HEK293 (cell line): ENCODE results near the gene RNASEH2B.

ENCODE experiments used
- CTCF ChIA-PET: fragments of 350-600 bp; formaldehyde crosslinking; extraction: SDS; loops from one replicate; lab custom pipeline; 2021; ENCODE audit warnings: antibody characterized with exemption; lab: Yijun Ruan, JAX
- POLR2A ChIA-PET: fragments of 300-600 bp; formaldehyde crosslinking; extraction: SDS; loops from one replicate; lab custom pipeline; 2020; ENCODE audit warnings: antibody characterized with exemption, inconsistent platforms; lab: Yijun Ruan, JAX
- H3K27ac ChIP-seq: fragments of 200-500 bp; sonication (Bioruptor generic); 2 replicates; pipeline ENCODE4 v1.5.1; 2014; ENCODE audit warnings: low read depth, low read length, control low read depth, inconsistent platforms; ENCODE audit errors: extremely low read depth
- H3K36me3 ChIP-seq, 2 experiments: fragments of 200-500 bp in 1 of 2; sonication (Bioruptor generic) in 1 of 2; 1 replicate in 1 of 2; 2 replicates in 1 of 2; pipeline ENCODE4 v1.5.1; 2014 to 2017; ENCODE audit warnings: inconsistent platforms in 2 of 2, low read length in 2 of 2; ENCODE audit not compliant: control insufficient read depth in 2 of 2, insufficient read depth in 1 of 2
- H3K4me1 ChIP-seq: fragments of 200-500 bp; sonication (Bioruptor generic); 2 replicates; pipeline ENCODE4 v1.5.1; 2014; ENCODE audit warnings: mild to moderate bottlenecking, low read length, inconsistent platforms; ENCODE audit not compliant: control insufficient read depth, insufficient read depth
- H3K4me3 ChIP-seq: 2 replicates; pipeline ENCODE4 v1.5.1; 2011; ENCODE audit warnings: low read depth, mild to moderate bottlenecking, control low read depth, low read length, moderate library complexity
- H3K9me3 ChIP-seq: fragments of 200-500 bp; sonication (Bioruptor generic); 2 replicates; pipeline ENCODE4 v1.5.1; 2014; ENCODE audit warnings: low read depth, low read length, inconsistent platforms; ENCODE audit not compliant: control insufficient read depth, insufficient read depth
- GLIS2 ChIP-seq: fragments of 450-650 bp; formaldehyde crosslinking; IDR thresholded peaks from 2 replicates; pipeline ENCODE4 v1.5.1; 2016; ENCODE audit warnings: missing biosample characterization, missing genetic modification characterization
- KLF10 ChIP-seq: fragments of 450-650 bp; IDR thresholded peaks from 2 replicates; pipeline ENCODE4 v1.5.1; 2018; ENCODE audit warnings: missing biosample characterization, mild to moderate bottlenecking, missing genetic modification characterization
- KLF17 ChIP-seq: fragments of 450-650 bp; formaldehyde crosslinking; IDR thresholded peaks from 2 replicates; pipeline ENCODE4 v1.5.1; 2016; ENCODE audit warnings: missing biosample characterization, missing genetic modification characterization
- REPIN1 ChIP-seq: fragments of 450-650 bp; formaldehyde crosslinking; IDR thresholded peaks from 2 replicates; pipeline ENCODE4 v1.5.1; 2017; ENCODE audit warnings: missing biosample characterization, missing genetic modification characterization, low read depth
- SP2 ChIP-seq: fragments of 450-650 bp; formaldehyde crosslinking; IDR thresholded peaks from 2 replicates; pipeline ENCODE4 v1.5.1; 2016; ENCODE audit warnings: missing biosample characterization, missing genetic modification characterization
- ZBTB48 ChIP-seq: fragments of 450-650 bp; formaldehyde crosslinking; IDR thresholded peaks from 2 replicates; pipeline ENCODE4 v1.5.1; 2016; ENCODE audit warnings: missing biosample characterization, missing genetic modification characterization
- ZBTB49 ChIP-seq: fragments of 450-650 bp; formaldehyde crosslinking; IDR thresholded peaks from 2 replicates; pipeline ENCODE4 v1.5.1; 2016; ENCODE audit warnings: missing biosample characterization, missing genetic modification characterization, low read depth
- ZBTB8A ChIP-seq: fragments of 450-650 bp; formaldehyde crosslinking; IDR thresholded peaks from 2 replicates; pipeline ENCODE4 v1.5.1; 2016; ENCODE audit warnings: missing biosample characterization, missing genetic modification characterization
- ZEB2 ChIP-seq: fragments of 450-650 bp; formaldehyde crosslinking; IDR thresholded peaks from 2 replicates; pipeline ENCODE4 v1.5.1; 2016; ENCODE audit warnings: missing biosample characterization, missing genetic modification characterization
- ZFHX2 ChIP-seq: fragments of 450-650 bp; formaldehyde crosslinking; conservative IDR thresholded peaks from 2 replicates; pipeline ENCODE4 v1.5.1; 2016; ENCODE audit warnings: missing biosample characterization, missing genetic modification characterization
- ZNF2 ChIP-seq: fragments of 450-650 bp; formaldehyde crosslinking; IDR thresholded peaks from 2 replicates; pipeline ENCODE4 v1.5.1; 2016; ENCODE audit warnings: missing biosample characterization, missing genetic modification characterization
- ZNF24 ChIP-seq: fragments of 450-650 bp; formaldehyde crosslinking; IDR thresholded peaks from 2 replicates; pipeline ENCODE4 v1.5.1; 2016; ENCODE audit warnings: missing biosample characterization, missing genetic modification characterization
- ZNF248 ChIP-seq: fragments of 450-650 bp; formaldehyde crosslinking; IDR thresholded peaks from 2 replicates; pipeline ENCODE4 v1.5.1; 2017; ENCODE audit warnings: missing biosample characterization, missing genetic modification characterization
- ZNF394 ChIP-seq: fragments of 450-650 bp; formaldehyde crosslinking; IDR thresholded peaks from 2 replicates; pipeline ENCODE4 v1.5.1; 2016; ENCODE audit warnings: missing biosample characterization, missing genetic modification characterization, mild to moderate bottlenecking, moderate library complexity, borderline replicate concordance
- ZNF423 ChIP-seq: fragments of 450-650 bp; formaldehyde crosslinking; IDR thresholded peaks from 2 replicates; pipeline ENCODE4 v1.5.1; 2016; ENCODE audit warnings: missing biosample characterization, missing genetic modification characterization
- ZNF426 ChIP-seq: fragments of 450-650 bp; formaldehyde crosslinking; IDR thresholded peaks from 2 replicates; pipeline ENCODE4 v1.5.1; 2017; ENCODE audit warnings: missing biosample characterization, missing genetic modification characterization, mild to moderate bottlenecking, inconsistent platforms, moderate library complexity
- ZNF501 ChIP-seq: fragments of 450-650 bp; formaldehyde crosslinking; IDR thresholded peaks from 2 replicates; pipeline ENCODE4 v1.5.1; 2016; ENCODE audit warnings: missing biosample characterization, missing genetic modification characterization
- ZNF837 ChIP-seq: fragments of 450-650 bp; formaldehyde crosslinking; IDR thresholded peaks from 2 replicates; pipeline ENCODE4 v1.5.1; 2016; ENCODE audit warnings: missing biosample characterization, missing genetic modification characterization
- ZNF843 ChIP-seq: fragments of 450-650 bp; formaldehyde crosslinking; IDR thresholded peaks from 2 replicates; pipeline ENCODE4 v1.5.1; 2016; ENCODE audit warnings: missing biosample characterization, missing genetic modification characterization
- TF ChIP-seq, protein P1 (sequence below): fragments of 450-650 bp; formaldehyde crosslinking; IDR thresholded peaks from 2 replicates; pipeline ENCODE4 v1.5.1; 2016; ENCODE audit warnings: missing biosample characterization, missing genetic modification characterization
- TF ChIP-seq, protein P2 (sequence below): fragments of 450-650 bp; formaldehyde crosslinking; IDR thresholded peaks from 2 replicates; pipeline ENCODE4 v1.5.1; 2016; ENCODE audit warnings: missing biosample characterization, missing genetic modification characterization
- TF ChIP-seq, protein P3 (sequence below): fragments of 450-650 bp; formaldehyde crosslinking; IDR thresholded peaks from 2 replicates; pipeline ENCODE4 v1.5.1; 2016; ENCODE audit warnings: missing biosample characterization, missing genetic modification characterization
- TF ChIP-seq, protein P4 (sequence below): fragments of 450-650 bp; formaldehyde crosslinking; IDR thresholded peaks from 2 replicates; pipeline ENCODE4 v1.5.1; 2016; ENCODE audit warnings: missing biosample characterization, missing genetic modification characterization

Gene RNASEH2B

DNA sequence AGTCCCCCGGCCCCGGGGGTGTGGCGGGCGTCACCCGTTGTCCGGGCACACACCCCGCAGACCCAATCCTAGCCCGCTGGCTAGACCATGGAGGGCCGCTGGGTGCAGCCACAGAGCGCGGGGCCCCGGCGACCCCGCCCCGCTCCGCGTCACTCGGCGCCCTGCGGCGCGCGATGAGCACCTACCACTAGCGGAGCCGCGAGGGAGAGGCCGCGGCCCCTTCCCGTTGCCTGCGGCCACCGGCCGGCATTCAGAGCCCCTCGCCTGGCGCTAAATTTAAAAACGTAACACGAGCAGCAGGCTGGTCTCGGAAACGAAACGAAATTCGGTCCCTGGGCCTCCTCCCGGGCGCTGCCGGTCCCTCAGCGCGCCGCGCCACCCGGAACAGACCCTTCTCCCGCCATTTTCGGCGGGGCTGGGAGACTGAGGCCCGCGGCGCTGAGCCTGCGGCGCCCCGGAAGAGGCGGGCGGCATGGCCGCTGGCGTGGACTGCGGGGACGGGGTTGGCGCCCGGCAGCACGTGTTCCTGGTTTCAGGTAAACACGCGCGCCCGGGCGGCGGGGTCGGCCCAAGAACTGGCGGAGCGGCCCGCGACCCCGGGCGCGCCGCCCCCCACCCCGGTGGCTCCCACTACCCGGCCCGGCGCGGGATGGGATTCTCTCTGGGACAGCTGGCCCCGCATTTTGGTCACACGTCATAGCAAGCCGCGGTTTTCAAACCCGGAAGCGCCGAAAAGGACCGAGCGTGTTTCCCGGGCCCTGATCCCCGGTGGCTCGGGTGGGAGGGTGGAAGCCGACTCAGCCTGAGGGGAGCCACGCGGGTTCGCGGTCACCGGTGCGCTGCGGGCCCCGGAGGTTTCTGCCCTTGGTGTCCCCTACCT is at the start of gene RNASEH2B:
Gene RNASEH2B, plus strand, starts transcription at position 187 of the 880 bp plus-strand sequence. Its CDS starts 286 bp downstream, at position 473.
- no peaks in the 10 kb centered on the region for H3K9me3 ChIP-seq
- peak within 1 kb of the TSS; percentile 93 for H3K27ac ChIP-seq
- CTCF ChIA-PET, result interaction anchor here (0.7 kb wide), 1 partner anchor 219 kb away, joined by 3 read pairs; no protein-coding TSS in a partner anchor
- POLR2A ChIA-PET, result interaction anchor here (0.7 to 1.2 kb wide), 3 partner anchors 15 to 20 kb away, joined by 3 to 4 read pairs (median 3); no protein-coding TSS in a partner anchor
- peak within 1 kb of the TSS; percentile 67 for H3K4me3 ChIP-seq
- H3K36me3 ChIP-seq, result no peaks in the 10 kb centered on the region
- peaks cover 4% of the 10 kb centered on the region; the same call in 1 of the 2 replicates for H3K4me1 ChIP-seq
- TF ChIP-seq ZBTB48 (peak; percentile 82), ZNF394 (peak; percentile 68), SP2 (peak; percentile 47; the same call in 1 of the 2 replicates), KLF17 (tag by site-specific recombination) (0 out of 2 replicates have a peak, but pooled peaks have one; percentile 35), ZNF843 (tag by site-specific recombination) (no peak), ZNF501 (tag by site-specific recombination) (peak; percentile 64; the same call in 1 of the 2 replicates), ZNF2 (tag by site-specific recombination) (0 out of 2 replicates have a peak, but pooled peaks have one; percentile 17), ZEB2 (tag by site-specific recombination) (peak; percentile 69), ZBTB49 (no peak), KLF10 (peak; percentile 73; the same call in 1 of the 2 replicates), ZNF423 (peak; percentile 93), ZNF248 (tag by site-specific recombination) (no peak), ZBTB8A (tag by site-specific recombination) (peak; percentile 96), GLIS2 (tag by site-specific recombination) (peak; percentile 87), REPIN1 (tag by site-specific recombination) (no peak), ZNF426 (tag by site-specific recombination) (no peak), ZNF837 (tag by site-specific recombination) (no peak), ZNF24 (tag by site-specific recombination) (peak; percentile 51; the same call in 1 of the 2 replicates), ZFHX2 (tag by site-specific recombination) (no peak)
- TF ChIP-seq, protein P1, sequence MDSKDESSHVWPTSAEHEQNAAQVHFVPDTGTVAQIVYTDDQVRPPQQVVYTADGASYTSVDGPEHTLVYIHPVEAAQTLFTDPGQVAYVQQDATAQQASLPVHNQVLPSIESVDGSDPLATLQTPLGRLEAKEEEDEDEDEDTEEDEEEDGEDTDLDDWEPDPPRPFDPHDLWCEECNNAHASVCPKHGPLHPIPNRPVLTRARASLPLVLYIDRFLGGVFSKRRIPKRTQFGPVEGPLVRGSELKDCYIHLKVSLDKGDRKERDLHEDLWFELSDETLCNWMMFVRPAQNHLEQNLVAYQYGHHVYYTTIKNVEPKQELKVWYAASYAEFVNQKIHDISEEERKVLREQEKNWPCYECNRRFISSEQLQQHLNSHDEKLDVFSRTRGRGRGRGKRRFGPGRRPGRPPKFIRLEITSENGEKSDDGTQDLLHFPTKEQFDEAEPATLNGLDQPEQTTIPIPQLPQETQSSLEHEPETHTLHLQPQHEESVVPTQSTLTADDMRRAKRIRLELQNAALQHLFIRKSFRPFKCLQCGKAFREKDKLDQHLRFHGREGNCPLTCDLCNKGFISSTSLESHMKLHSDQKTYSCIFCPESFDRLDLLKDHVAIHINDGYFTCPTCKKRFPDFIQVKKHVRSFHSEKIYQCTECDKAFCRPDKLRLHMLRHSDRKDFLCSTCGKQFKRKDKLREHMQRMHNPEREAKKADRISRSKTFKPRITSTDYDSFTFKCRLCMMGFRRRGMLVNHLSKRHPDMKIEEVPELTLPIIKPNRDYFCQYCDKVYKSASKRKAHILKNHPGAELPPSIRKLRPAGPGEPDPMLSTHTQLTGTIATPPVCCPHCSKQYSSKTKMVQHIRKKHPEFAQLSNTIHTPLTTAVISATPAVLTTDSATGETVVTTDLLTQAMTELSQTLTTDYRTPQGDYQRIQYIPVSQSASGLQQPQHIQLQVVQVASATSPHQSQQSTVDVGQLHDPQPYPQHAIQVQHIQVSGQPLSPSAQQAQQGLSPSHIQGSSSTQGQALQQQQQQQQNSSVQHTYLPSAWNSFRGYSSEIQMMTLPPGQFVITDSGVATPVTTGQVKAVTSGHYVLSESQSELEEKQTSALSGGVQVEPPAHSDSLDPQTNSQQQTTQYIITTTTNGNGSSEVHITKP, result peak; percentile 97
- TF ChIP-seq, protein P2, sequence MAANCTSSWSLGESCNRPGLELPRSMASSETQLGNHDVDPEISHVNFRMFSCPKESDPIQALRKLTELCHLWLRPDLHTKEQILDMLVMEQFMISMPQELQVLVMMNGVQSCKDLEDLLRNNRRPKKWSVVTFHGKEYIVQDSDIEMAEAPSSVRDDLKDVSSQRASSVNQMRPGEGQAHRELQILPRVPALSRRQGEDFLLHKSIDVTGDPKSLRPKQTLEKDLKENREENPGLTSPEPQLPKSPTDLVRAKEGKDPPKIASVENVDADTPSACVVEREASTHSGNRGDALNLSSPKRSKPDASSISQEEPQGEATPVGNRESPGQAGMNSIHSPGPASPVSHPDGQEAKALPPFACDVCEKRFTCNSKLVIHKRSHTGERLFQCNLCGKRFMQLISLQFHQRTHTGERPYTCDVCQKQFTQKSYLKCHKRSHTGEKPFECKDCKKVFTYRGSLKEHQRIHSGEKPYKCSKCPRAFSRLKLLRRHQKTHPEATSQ (tag by site-specific recombination), result 0 out of 2 replicates have a peak, but pooled peaks have one; percentile 68
- TF ChIP-seq, protein P3, sequence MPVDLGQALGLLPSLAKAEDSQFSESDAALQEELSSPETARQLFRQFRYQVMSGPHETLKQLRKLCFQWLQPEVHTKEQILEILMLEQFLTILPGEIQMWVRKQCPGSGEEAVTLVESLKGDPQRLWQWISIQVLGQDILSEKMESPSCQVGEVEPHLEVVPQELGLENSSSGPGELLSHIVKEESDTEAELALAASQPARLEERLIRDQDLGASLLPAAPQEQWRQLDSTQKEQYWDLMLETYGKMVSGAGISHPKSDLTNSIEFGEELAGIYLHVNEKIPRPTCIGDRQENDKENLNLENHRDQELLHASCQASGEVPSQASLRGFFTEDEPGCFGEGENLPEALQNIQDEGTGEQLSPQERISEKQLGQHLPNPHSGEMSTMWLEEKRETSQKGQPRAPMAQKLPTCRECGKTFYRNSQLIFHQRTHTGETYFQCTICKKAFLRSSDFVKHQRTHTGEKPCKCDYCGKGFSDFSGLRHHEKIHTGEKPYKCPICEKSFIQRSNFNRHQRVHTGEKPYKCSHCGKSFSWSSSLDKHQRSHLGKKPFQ (tag by site-specific recombination), result 0 out of 2 replicates have a peak, but pooled peaks have one; percentile 14
- TF ChIP-seq, protein P4, sequence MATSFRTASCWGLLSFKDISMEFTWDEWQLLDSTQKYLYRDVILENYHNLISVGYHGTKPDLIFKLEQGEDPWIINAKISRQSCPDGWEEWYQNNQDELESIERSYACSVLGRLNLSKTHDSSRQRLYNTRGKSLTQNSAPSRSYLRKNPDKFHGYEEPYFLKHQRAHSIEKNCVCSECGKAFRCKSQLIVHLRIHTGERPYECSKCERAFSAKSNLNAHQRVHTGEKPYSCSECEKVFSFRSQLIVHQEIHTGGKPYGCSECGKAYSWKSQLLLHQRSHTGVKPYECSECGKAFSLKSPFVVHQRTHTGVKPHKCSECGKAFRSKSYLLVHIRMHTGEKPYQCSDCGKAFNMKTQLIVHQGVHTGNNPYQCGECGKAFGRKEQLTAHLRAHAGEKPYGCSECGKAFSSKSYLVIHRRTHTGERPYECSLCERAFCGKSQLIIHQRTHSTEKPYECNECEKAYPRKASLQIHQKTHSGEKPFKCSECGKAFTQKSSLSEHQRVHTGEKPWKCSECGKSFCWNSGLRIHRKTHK (tag by site-specific recombination), result no peak
